Renal cortex interstitium (tissue), 11 donors: Measurements from ENCODE around the gene TMEFF2. TPM values are rescaled to one million over a fixed set of nuclear protein-coding genes. Genes with fewer than 3 reads are reported as not detected.
"Not testable (repeated sequence)": the region's sequence is repeated elsewhere in the genome, so short reads cannot be mapped to it uniquely, and the experiment has no call there.

Source experiments
- DNase-seq, 11 donors: peaks; one replicate each; pipeline ENCODE4 v3.0.0-alpha.2; 2013; ENCODE audit warnings: low read depth in 9 of 11, low spot score in 4 of 11; ENCODE audit errors: extremely low read depth in 1 of 11
- polyA plus RNA-seq, 3 donors: library from polyadenylated mRNA; unstranded; fragments of 120-200 nt; gene quantifications; one replicate each; pipeline ENCODE4 v1.2.1, GENCODE V29; 2013; ENCODE audit not compliant: insufficient read length in 3 of 3

Gene TMEFF2
- polyA plus RNA-seq, 3 donors = 9.0 to 15.6 (median 10.9) TPM

DNA sequence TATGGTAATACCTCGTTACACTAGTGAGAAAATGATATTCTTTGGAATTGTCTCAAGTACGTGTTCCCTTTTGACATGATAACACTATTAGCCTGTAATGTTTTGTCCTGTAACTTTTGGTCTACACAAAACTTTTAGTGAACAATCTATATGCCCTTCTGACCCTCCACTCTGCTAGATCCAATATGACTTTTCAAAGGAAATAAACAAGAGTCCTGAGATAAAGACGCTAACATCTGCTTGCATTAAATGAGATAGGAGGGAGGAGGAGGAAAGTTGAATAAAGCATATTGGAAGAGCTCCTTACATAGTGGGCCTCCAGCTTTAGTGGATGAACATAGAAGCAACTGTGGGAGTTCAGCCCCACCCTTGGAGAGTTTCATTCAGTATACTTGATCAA, 264.5 kb downstream of the TMEFF2 start:
- DNase-seq = no peak

DNA sequence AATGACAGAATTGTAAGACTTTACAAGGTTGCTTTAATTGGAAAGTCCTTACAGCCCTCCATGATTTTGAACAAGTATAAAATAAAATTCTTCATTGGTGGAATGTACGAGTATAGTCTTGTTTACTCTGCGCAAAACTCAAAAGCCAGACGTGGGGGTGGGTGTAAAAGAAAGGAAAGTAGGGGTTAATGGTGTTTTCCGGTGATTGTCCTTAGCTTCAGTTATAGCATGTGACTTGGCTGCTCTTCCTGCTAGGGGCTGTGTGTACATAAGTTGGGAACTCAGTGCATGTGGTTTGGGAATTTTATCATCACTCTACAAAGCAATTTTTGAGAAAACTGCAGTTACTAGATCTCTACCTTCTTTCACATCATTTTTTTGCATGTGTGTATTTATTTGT, 265.4 kb downstream of the TMEFF2 start:
- DNase-seq = no peak

DNA sequence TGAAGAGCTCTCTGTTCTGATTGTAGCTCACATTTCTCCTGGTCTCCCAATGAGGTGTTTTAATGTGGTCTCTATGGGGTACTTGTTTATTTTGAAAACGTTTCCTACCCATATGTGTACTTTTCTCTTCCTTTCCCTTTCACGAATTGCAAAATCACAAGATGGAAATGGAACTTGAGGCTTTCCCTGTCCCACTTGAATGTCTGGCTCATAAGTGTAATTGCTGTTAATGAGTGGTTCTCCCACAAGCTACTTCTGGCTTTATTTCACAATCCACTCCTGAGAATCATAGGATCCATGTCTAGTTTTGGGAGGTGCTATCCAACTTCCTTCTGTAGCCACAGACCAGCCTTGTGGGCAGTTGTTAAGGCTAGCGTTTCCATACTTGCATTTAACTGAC, 266.7 kb downstream of the TMEFF2 start:
- no peak for DNase-seq

DNA sequence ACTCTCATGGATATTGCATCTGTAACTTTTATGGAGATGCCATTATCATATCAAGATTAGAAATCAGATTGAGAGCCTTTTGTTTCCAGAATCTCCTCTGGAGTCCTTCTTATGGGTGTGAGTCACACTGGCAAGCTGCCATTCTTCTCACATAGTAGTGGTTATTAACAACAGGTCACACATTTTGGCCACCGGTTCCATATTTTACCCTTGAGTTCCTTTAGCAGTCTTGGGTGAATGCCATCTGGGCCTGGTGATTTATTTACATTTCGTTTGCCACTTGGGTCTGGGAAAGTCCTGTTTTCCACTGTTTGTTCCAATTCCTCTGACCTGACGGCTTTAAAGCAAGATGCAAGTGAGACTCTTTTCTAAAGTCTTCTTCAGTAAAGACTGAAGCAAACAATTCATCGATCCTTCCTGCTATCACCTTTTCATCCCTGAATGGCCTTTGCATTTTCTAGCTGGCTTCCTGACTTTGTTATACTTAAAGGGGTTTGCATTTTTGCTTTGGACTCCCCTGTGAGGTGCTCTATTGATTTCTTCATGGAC, 267.3 kb downstream of the TMEFF2 start:
- DNase-seq = peak in 8 of 11 donors; percentile 13 to 42 (median 27)

DNA sequence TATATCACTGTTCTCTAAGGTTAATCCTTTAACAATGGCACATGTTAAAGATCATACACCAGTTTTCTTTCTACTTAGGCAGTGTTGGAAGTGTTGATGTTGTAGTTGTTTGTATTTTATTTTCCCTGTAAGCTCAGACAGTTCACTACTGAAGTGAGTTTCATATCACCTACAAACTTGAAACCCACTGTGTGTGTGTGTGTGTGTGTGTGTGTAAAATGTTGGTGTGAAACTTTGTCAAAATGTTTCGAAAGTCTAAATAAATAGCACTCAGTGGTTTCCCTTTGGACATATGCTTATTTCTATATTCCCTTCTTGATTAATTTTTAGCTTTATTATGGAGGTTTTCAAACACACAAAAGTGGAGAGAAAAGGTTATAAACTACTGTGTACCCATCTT, 268.1 kb downstream of the TMEFF2 start:
- no peak for DNase-seq

DNA sequence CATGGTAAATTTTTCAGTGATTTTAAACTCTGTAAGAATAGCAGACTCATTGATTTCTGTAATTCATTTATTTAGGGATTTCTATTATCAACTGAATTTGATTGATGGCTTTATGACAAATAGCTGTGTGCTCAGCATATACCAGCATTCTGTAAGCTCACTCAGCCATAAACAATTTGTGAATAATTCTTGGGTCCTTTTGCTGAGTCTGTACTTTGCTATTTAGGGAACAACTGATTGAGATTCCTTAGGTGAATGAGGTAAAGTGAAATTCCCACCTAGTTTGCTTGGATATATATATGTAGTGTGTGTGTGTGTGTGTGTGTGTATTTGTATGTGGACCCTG, 271.1 kb downstream of the TMEFF2 start:
- peak in 2 of 11 donors; percentile 15 to 21 for DNase-seq

DNA sequence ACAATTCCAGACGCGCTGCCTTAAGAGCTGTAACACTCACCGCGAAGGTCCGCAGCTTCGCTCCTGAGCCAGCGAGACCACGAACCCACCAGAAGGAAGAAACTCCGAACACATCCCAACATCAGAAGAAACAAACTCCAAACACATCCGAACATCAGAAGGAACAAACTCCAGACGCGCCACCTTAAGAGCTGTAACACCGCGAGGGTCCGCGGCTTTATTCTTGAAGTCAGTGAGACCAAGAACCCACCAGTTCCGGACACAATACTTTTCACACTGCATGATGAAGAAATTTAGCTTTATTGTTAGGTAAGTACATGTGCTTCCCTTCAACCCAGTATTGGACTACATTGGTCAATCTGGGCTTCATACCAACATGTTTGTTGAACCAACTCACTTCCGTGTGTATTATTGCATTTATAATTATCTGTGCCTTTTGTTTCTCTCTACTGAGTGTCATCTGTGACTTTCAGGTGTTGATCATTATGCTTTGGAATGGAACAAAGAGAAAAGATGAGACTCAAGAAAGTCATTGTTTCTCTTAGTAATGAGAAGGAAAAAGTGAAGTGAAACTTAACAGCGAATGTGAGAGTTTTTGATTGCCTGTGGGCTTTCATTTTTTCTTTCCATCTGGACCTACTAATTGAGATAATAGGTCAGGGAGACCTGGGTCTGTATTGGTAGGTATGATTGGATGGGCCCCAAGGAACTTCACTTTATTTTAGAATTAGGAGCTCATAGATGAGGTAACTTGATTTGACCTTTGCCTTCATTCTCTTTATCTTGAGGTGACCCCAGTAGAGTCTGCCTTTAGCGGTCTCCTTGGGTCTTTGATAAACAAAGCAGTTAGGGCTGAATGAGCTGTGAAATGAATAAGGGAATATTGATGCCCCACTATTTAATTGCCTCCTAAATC, 271.7 kb downstream of the TMEFF2 start:
- no peak for DNase-seq

DNA sequence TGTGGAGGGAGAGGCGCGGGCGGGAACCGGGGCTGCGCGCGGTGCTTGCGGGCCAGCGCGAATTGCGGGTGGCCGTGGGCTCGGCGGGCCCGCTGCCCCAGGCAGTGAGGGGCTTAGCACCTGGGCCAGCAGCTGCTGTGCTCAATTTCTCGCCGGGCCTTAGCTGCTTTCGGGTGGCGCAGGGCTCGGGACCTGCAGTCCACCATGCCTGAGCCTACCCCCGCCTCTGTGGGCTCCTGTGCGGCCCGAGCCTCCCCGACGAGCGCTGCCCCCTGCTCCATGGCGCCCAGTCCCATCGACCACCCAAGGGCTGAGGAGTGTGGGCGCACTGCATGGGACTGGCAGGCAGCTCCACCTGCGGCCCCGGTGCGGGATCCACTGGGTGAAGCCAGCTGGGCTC, 273.1 kb downstream of the TMEFF2 start:
- DNase-seq = not testable (repeated sequence)

DNA sequence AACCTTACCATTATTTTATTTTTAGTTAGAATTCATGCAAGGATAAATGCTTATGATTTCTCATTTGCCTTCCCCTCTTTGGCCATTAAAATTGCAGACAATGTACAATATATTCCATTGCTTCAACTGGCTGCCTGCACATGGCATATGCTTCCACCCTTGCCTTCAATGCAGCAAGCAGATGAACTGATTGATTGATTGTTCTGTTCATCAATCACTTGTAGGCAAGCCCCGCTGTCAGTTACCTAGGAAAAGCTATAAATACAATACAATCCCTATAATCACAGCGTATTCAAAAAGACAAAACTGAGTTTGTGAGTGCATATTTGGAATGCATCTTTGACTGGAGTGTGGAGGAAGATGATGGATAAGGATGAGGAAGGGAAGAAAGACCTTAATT, 274.2 kb downstream of the TMEFF2 start:
- no peak for DNase-seq

DNA sequence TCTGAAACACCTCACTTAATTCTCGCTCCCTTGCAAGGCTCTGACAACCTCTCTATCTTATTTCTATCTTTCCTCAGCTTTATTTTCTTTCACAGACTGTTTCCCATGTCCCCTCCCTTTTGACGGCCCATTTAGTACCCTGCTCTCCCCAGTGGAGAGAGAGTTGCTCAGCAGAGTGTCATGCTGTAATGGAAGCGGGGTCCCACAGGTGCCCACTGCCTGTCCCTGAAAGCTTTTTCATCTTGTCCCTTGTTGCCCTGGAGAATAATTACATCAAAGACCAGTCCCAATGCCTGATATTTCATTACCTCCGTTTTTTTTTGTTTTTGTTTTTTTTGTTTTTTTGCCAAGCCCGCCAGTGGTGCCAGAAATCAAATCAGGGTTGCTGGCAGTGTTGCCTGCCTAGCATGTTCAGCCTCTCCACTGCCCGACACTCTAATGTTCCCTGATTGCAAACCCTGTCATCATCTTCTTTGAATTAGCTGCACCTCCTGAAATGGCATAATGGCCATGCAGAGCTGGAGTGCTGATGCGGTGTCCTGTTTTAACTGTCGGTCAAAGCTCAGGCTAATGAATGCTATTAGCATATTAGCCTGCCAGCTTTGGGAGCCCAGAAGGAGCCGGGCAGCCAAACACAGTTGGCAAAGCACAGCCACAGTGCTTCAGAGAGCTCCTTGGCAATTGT, 276.6 kb downstream of the TMEFF2 start:
- no peak for DNase-seq

DNA sequence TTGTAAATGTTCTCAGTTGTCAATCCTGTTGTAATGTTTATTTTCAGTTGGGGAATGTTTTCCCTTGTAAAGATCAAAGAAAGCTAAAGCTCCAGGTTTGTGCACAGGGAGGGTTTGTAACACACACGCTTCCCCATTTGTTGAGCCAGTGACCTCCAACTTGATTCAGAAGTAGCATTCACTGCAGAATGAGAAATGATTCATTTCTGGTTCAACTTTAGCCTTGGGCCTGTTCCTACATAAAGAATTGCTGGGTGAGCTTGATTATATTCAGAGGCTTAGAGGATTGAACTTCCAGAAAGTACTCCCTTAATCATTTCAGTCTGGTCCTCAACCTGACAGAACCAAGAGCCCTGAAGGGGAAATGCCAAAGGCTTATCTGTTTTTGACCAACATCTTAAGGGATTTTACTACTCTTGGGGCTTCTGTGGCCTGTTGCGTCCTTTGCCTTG, 277.3 kb downstream of the TMEFF2 start:
- DNase-seq = peak in 2 of 11 donors; percentile 9 to 11

DNA sequence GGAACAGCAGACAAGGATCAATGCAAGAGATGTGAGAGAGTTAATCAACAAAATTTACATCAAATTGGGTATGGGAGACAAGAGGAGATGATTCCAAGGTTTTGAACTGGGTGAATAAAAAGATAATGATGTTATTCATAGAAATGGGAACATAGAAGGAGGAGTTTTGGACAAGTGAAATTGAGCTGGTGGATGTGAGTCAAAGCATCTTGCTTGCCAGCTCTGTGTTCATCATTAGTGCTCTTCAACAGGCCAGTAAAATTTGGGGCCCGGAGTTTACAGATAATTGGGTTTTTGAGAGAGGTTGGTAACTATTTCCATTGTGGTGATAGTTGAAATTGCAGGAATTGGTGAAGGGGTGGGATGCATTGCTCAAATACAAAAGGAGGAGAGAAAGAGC, 277.9 kb downstream of the TMEFF2 start:
- DNase-seq = no peak

DNA sequence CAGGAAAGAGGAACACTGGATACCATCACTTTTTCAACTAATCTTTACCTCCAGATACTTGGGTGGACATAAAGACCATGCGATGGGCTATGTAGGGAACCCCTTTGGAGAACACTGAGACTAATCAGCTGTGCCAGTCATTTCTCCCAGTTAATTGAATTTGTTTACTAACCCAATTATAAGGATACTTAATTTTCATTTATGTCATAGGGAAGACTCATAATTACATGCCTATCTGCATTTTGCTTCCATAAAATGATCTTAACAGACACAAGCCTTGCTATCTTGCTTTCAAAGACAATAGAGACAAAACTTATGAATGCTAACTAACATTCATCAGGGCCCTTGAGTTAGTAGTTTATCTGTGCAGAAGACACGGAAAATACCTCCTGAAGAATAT, 279.0 kb downstream of the TMEFF2 start:
- DNase-seq = no peak

DNA sequence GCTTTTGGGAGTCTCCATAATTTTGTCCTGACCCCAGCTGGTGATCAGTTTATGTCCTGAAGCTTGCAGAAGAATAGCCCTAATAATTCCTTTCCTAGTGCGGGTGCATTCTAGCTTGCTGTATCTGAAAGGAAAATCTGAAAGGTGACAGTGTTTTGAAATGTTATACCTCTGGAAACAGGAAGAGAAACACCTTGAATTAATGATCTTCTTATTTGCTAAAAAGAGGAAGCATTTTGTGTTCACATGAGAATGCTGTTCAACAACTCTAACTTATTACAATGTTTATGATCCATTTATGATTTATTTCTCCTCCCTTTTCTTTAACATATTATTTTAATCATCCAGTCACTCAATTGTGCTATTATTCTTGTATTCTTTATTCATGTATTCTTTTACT, 280.9 kb downstream of the TMEFF2 start:
- DNase-seq = no peak

DNA sequence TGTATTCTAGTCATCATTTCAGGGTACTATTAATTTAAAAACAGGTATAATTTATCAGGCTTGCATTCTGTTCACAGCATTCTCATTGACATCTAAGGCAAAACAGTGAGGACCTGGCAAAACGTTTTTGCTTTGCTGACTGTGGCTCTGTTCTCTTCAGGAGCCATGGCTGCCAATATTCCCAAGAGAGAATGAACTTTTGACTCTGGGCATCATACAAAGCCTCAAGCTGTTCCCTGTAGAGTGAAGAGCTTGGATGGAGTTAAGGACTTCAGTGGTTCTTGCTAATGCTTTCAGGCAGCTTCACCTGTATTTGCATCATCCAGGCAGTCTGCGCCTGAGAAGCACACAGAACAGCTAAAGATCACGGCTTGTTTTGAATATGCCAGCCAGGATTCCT, 282.0 kb downstream of the TMEFF2 start:
- no peak for DNase-seq

DNA sequence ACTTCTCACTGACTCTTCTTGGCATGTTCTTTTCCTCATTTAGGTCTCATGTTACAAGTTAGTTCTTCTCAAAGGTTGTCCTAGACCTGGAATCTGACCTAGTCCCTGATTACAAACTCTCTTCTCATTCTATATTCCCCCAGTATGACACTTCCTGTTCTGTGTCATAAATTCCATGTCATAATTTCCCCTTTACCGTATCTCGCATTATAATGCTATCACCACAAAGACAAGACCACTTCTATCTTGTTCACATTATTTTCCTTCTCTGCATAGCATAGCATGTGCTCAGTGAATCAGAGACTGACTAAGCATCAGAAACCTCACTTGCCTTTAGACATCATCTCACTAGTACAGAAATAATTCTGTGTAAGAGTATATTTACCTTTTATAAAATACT, 284.2 kb downstream of the TMEFF2 start:
- DNase-seq = no peak

DNA sequence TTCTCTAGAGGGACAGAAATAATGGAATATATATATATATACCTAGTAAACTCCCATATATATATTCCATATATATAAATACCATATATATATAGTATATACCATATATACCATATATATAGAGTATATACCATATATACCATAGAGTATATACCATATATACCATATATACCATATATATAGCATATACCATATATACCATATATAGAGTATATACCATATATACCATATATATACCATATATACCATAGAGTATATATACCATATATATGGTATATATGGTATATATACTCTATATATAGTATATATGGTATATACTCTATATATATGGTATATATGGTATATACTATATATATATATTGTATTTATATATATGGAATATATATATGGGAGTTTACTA, 285.9 kb downstream of the TMEFF2 start:
- DNase-seq = no peak

DNA sequence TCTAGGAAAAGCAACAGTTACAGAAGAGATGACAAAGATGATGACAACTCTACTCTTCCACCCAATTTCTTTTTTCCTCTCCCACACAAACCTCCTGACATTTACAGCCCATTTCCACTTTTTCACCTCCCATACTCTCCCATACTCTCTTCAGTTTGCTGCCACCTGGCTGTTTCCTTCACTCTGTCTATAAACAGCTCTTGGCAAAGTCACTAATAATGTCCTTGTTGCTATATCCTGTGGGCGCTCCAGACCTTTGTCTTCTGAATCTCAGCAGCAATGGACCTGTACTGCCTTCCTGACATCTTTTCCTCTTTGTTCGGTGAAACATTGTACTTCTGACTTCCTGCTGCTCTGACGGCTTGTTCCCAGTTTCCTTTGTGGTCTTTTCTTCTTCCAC, 287.2 kb downstream of the TMEFF2 start:
- DNase-seq = no peak

DNA sequence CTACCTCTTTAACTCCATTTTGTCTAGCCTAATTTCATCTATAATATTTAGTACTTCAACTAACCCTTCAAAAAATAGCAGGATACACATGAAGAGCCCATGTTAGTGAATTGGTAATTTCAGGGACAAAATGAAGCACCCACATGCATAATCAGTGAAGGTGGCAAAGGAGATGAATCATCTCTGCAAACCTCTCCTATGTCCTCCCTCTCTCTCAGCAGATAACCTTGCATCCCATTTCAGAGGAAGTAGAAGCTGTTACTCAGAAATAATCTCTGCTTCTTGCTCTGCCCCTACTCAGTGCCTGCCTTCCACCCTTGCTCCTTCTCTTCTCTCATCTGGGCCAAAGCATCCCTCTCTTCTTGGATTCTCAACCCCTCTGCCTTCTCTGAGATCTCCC, 287.6 kb downstream of the TMEFF2 start:
- no peak for DNase-seq

DNA sequence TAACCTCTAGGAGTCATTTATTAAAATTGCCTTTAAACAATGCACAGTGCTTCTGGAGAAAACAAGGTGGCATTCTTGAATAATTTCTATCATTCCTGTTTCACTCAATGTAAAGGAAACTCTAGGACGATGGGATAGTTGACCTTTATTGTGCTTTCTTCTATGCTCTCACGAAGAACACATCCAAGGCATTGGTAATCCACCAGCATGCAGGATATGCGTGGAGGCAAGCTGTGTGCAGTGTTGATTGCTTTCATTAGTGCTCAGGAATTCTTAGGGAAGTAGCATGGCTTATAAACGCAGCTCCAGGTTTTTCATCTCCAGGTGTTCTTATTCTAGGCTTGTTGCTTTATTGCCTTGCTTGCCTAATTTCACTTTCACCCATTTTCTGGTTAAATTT, 289.4 kb downstream of the TMEFF2 start:
- no peak for DNase-seq
